HepG2 (cell line): ENCODE measurements around the gene SEMA4A. TPM values are rescaled to one million over a fixed set of nuclear protein-coding genes. Genes with fewer than 3 reads are reported as not detected.

Experiments
- ATAC-seq: fragments of 200-7000 bp; cut with Tn5 transposase; 3 replicates; pipeline ENCODE4 v1.9.1; 2020; ENCODE audit warnings: mild to moderate bottlenecking, moderate library complexity
- BruUV-seq: library from RNA; stranded (reverse); fragments of 400-500 nt; replicated peaks from 2 replicates; lab custom pipeline; 2021; lab: Mats Ljungman, UMichigan
- CTCF ChIA-PET: fragments of 300-600 bp; formaldehyde crosslinking; extraction: SDS; loops from one replicate; lab custom pipeline; 2021; ENCODE audit warnings: low total read pairs, inconsistent platforms, low intra/inter-chr PET ratio; lab: Yijun Ruan, JAX
- POLR2A ChIA-PET: fragments of 350-600 bp; sonication (Branson Sonifier 250); formaldehyde crosslinking; loops from one replicate; lab custom pipeline; 2020; ENCODE audit warnings: antibody characterized with exemption, inconsistent platforms; lab: Yijun Ruan, JAX
- DNase-seq: peaks from one replicate; pipeline ENCODE4 v3.0.0-alpha.2; 2015; ENCODE audit warnings: low spot score
- FAIRE-seq: peaks from 3 replicates; lab custom pipeline; 2011; peaks lifted over from hg19 to GRCh38; lab: Jason Lieb, UNC
- H2AFZ ChIP-seq: one replicate; pipeline ENCODE4 v1.6.1; 2011; ENCODE audit warnings: low read length, inconsistent platforms
- H3K27ac ChIP-seq: fragments of 300-600 bp; 3 replicates; pipeline ENCODE4 v1.8.0; 2011; ENCODE audit warnings: mixed run types, mild to moderate bottlenecking, mixed read lengths, low read length, inconsistent platforms; ENCODE audit not compliant: insufficient read depth; ENCODE audit errors: extremely low read length
- H3K27me3 ChIP-seq, 2 experiments: fragments of 200-600 bp in 1 of 2; 2 replicates in 1 of 2; 3 replicates in 1 of 2; pipeline versions ENCODE4 v1.6.0 to v1.8.0; 2011; ENCODE audit warnings: low read length in 2 of 2, mild to moderate bottlenecking in 2 of 2, moderate library complexity in 2 of 2, inconsistent platforms in 1 of 2; ENCODE audit not compliant: insufficient read depth in 2 of 2, control insufficient read depth in 1 of 2
- H3K36me3 ChIP-seq, 2 experiments: fragments of 200-600 bp in 1 of 2; replicated peaks in 1 of 2; 2 replicates in 1 of 2; 3 replicates in 1 of 2; pipeline versions ENCODE4 v1.5.1 to v1.8.0; 2011; ENCODE audit warnings: low read length in 2 of 2, inconsistent platforms in 1 of 2; ENCODE audit not compliant: insufficient read depth in 2 of 2, control insufficient read depth in 1 of 2
- H3K4me1 ChIP-seq: 2 replicates; pipeline ENCODE4 v1.5.1; 2012; ENCODE audit warnings: low read length, inconsistent platforms; ENCODE audit not compliant: insufficient read depth
- H3K4me2 ChIP-seq: 2 replicates; pipeline ENCODE4 v1.6.0; 2011; ENCODE audit warnings: low read depth, low read length, inconsistent platforms
- H3K4me3 ChIP-seq, 3 experiments: fragments of 200-600 bp in 1 of 3; sonication (generic), shearing (Covaris generic) in 1 of 3; replicated peaks in 1 of 3; 2 replicates each; pipeline ENCODE4 v1.5.1; 2011 to 2016; ENCODE audit warnings: low read length in 3 of 3, inconsistent platforms in 2 of 3, low read depth in 2 of 3, mild to moderate bottlenecking in 2 of 3, control low read depth in 1 of 3, mixed read lengths in 1 of 3; ENCODE audit not compliant: insufficient read depth in 1 of 3
- H3K79me2 ChIP-seq: one replicate; pipeline ENCODE4 v1.6.1; 2011; ENCODE audit warnings: low read length, inconsistent platforms; ENCODE audit not compliant: insufficient read depth
- H3K9ac ChIP-seq: 2 replicates; pipeline ENCODE4 v1.6.0; 2011; ENCODE audit warnings: mild to moderate bottlenecking, low read depth, low read length, inconsistent platforms; ENCODE audit not compliant: insufficient read depth
- H3K9me3 ChIP-seq: 2 replicates; pipeline ENCODE4 v1.5.1; 2012; ENCODE audit warnings: mild to moderate bottlenecking, low read length
- H4K20me1 ChIP-seq: 2 replicates; pipeline ENCODE4 v1.6.0; 2011; ENCODE audit warnings: inconsistent platforms, mild to moderate bottlenecking, low read length, moderate library complexity; ENCODE audit not compliant: insufficient read depth
- CHD2 ChIP-seq: IDR thresholded peaks from 2 replicates; pipeline ENCODE4 v1.6.1; 2011; ENCODE audit warnings: low read depth, low read length, improper control_type of control experiment
- DMAP1 ChIP-seq: IDR thresholded peaks from 2 replicates; pipeline ENCODE4 v1.6.1; 2016
- ETV5 ChIP-seq: IDR thresholded peaks from 2 replicates; pipeline ENCODE4 v1.6.1; 2018; ENCODE audit warnings: missing biosample characterization, missing genetic modification reagents, inconsistent platforms, borderline replicate concordance
- ETV6 ChIP-seq: sonication (generic); formaldehyde crosslinking; conservative IDR thresholded peaks from 2 replicates; pipeline ENCODE4 v1.4.0; 2020; ENCODE audit warnings: missing genetic modification reagents
- GABPA ChIP-seq, 2 experiments: IDR thresholded peaks; 2 replicates each; pipeline ENCODE4 v1.6.1; 2011 to 2016; ENCODE audit warnings: low read depth in 2 of 2, low read length in 1 of 2, missing biosample characterization in 1 of 2, missing genetic modification characterization in 1 of 2
- IRF2 ChIP-seq: IDR thresholded peaks from 2 replicates; pipeline ENCODE4 v1.6.1; 2018; ENCODE audit warnings: missing genetic modification reagents, missing compliant biosample characterization
- RARA ChIP-seq: IDR thresholded peaks from 2 replicates; pipeline ENCODE4 v1.6.1; 2016; ENCODE audit warnings: missing genetic modification reagents, missing compliant biosample characterization
- SRF ChIP-seq: IDR thresholded peaks from 2 replicates; pipeline ENCODE4 v1.6.1; 2011; ENCODE audit warnings: mild to moderate bottlenecking, low read depth, low read length, moderate library complexity
- TBX2 ChIP-seq: sonication (generic); formaldehyde crosslinking; IDR thresholded peaks from 2 replicates; pipeline ENCODE4 v1.5.0; 2020; ENCODE audit warnings: missing genetic modification reagents, mild to moderate bottlenecking, borderline replicate concordance
- TBX3 ChIP-seq: fragments of 450-650 bp; IDR thresholded peaks from 2 replicates; pipeline ENCODE4 v1.6.1; 2017; ENCODE audit warnings: antibody characterized with exemption, mild to moderate bottlenecking, inconsistent platforms, borderline replicate concordance
- ZBTB3 ChIP-seq: sonication (generic); formaldehyde crosslinking; IDR thresholded peaks from 2 replicates; pipeline ENCODE4 v1.4.0; 2020; ENCODE audit warnings: low read depth, mild to moderate bottlenecking, moderate library complexity, missing genetic modification reagents, borderline replicate concordance
- ZBTB38 ChIP-seq: sonication (generic); formaldehyde crosslinking; IDR thresholded peaks from 2 replicates; pipeline ENCODE4 v1.5.1; 2020; ENCODE audit warnings: mild to moderate bottlenecking, missing genetic modification reagents
- ZFP36L1 ChIP-seq: sonication (generic); formaldehyde crosslinking; IDR thresholded peaks from 2 replicates; pipeline ENCODE4 v1.8.0; 2022; ENCODE audit warnings: mild to moderate bottlenecking, missing genetic modification reagents, moderate library complexity
- ZNF256 ChIP-seq: sonication (generic); formaldehyde crosslinking; conservative IDR thresholded peaks from 2 replicates; pipeline ENCODE4 v1.4.0; 2020; ENCODE audit warnings: missing genetic modification reagents
- ZNF263 ChIP-seq: sonication (generic); formaldehyde crosslinking; IDR thresholded peaks from 2 replicates; pipeline ENCODE4 v1.4.0; 2020; ENCODE audit warnings: missing genetic modification reagents
- ZNF292 ChIP-seq: sonication (generic); formaldehyde crosslinking; IDR thresholded peaks from 2 replicates; pipeline ENCODE4 v1.8.1; 2022; ENCODE audit warnings: mild to moderate bottlenecking, low read depth, missing genetic modification reagents, borderline replicate concordance
- ZSCAN30 ChIP-seq: sonication (generic); formaldehyde crosslinking; IDR thresholded peaks from 2 replicates; pipeline ENCODE4 v1.5.0; 2020; ENCODE audit warnings: mild to moderate bottlenecking, missing genetic modification reagents
- ZSCAN31 ChIP-seq: sonication (generic); formaldehyde crosslinking; IDR thresholded peaks from 2 replicates; pipeline ENCODE4 v1.5.0; 2020; ENCODE audit warnings: low read depth, mild to moderate bottlenecking, missing genetic modification reagents
- ZSCAN9 ChIP-seq: IDR thresholded peaks from 2 replicates; pipeline ENCODE4 v1.6.1; 2016; ENCODE audit warnings: borderline replicate concordance
- WGBS: methylation state at CpG from one replicate; pipeline ENCODE4 v1.1.6; 2017; ENCODE audit warnings: low lambda C conversion rate; 5-methylcytosine and 5-hydroxymethylcytosine counted together
- in situ Hi-C: cut with HindIII; loops from 2 replicates; pipeline ENCODE4 v1.10.0; 2017; ENCODE audit warnings: low pct_unique_long_range_greater_than_20kb; ENCODE audit not compliant: extremely low pct_ligation_motif_present
- intact Hi-C: fragments of 100-400 bp; cut with micrococcal nuclease; formaldehyde crosslinking; loops from one replicate; pipeline ENCODE4 v1.10.0; 2022; ENCODE audit not compliant: unreplicated experiment
- polyA plus RNA-seq, 8 experiments: library from polyadenylated mRNA; depleted of rRNA in 3 of 8; stranded (reverse) in 7 of 8; unstranded in 1 of 8; fragments of >200 nt; fragmentation: Illumina TruSeq in 4 of 8; extraction: Trizol in 4 of 8; gene quantifications; 2 replicates each; pipeline versions ENCODE4 v1.2.1 to v1.2.3, GENCODE V29; 2011 to 2016; ENCODE audit warnings: low read depth in 4 of 8, missing spikeins in 1 of 8, mixed read lengths in 1 of 8; ENCODE audit not compliant: insufficient read depth in 1 of 8
- total RNA-seq, 5 experiments: library from RNA; depleted of rRNA; stranded (reverse); fragments of >200 nt; fragmentation: Illumina TruSeq; extraction: Trizol; gene quantifications; 2 replicates each; pipeline ENCODE4 v1.2.3, GENCODE V29; 2016; ENCODE audit warnings: low read depth in 1 of 5
- TF ChIP-seq, protein P1 (sequence below): sonication (generic); formaldehyde crosslinking; IDR thresholded peaks from 2 replicates; pipeline ENCODE4 v1.5.0; 2020; ENCODE audit warnings: missing genetic modification reagents

SEMA4A gene
- total and polyA plus RNA-seq, 2 of the 13 experiments (the other 11 are each of a cell fraction or from before 2014, with no cell fraction given): 0.09 to 0.20 TPM

DNA sequence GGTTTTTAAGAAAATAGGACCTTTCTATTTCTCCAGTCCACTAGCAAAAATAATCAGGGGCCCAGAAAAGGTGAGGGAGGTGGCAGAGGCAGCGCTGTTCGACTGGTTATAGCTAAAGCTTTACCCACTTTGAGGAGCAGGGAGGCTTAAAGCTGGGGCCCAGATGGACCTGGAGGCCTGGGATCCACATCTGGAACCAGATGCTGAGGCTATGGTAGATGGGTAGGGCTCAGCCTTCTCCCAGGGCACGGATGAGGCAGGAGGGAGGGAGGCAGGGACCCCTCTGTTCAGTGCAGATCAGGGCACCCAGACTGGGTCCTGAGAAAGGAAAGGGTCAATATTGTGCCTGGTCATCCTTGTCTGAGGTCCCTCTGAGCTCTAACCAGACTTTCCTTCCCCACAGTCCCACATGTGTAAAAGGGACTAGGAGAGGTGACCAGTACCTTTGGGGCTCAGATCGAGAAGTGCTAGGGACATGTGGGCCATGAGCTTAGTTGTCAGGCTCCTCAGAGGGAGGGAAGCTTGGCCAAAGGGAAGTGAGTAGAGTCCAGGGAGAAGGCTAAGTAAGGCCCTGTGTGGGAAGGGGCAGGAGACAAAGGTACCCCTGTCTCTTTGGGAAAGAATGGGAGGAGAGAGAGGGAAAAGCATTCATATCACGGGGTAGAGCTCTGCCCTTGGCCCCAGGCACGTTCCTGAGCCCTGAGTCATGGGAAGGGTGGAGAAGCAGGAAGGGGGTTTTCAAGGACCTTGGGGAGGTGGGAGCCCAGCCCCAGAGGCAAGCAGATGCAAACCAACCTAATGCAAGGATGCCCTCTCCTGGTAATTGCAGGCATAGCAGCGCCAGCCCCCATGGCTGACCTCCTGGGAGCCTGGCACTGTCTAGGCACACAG lies 23.5 kb upstream of the SEMA4A start:
- peak; percentile 90 for ATAC-seq
- 0 out of 2 replicates have a peak, but pooled peaks have one; percentile 51 for TF ChIP-seq ZBTB3 (CRISPR knock-in tag)
- TF ChIP-seq ZBTB38 (CRISPR knock-in tag): peak; percentile 74; the same call in 1 of the 2 replicates
- peak; percentile 93 for TF ChIP-seq TBX2
- no peak for TF ChIP-seq ZNF263 (CRISPR knock-in tag)
- no peak for TF ChIP-seq CHD2
- TF ChIP-seq, protein P1, sequence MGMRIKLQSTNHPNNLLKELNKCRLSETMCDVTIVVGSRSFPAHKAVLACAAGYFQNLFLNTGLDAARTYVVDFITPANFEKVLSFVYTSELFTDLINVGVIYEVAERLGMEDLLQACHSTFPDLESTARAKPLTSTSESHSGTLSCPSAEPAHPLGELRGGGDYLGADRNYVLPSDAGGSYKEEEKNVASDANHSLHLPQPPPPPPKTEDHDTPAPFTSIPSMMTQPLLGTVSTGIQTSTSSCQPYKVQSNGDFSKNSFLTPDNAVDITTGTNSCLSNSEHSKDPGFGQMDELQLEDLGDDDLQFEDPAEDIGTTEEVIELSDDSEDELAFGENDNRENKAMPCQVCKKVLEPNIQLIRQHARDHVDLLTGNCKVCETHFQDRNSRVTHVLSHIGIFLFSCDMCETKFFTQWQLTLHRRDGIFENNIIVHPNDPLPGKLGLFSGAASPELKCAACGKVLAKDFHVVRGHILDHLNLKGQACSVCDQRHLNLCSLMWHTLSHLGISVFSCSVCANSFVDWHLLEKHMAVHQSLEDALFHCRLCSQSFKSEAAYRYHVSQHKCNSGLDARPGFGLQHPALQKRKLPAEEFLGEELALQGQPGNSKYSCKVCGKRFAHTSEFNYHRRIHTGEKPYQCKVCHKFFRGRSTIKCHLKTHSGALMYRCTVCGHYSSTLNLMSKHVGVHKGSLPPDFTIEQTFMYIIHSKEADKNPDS: peak; percentile 73; the same call in 1 of the 2 replicates
- TF ChIP-seq ZFP36L1: peak; percentile 48; the same call in 1 of the 2 replicates
- TF ChIP-seq ZSCAN9 (CRISPR knock-in tag): no peak; the same call in 1 of the 2 replicates
- TF ChIP-seq TBX3: 0 out of 2 replicates have a peak, but pooled peaks have one; percentile 24
- peak; percentile 84 for TF ChIP-seq RARA (CRISPR knock-in tag)
- TF ChIP-seq ZSCAN30 (CRISPR knock-in tag): 0 out of 2 replicates have a peak, but pooled peaks have one; percentile 34
- TF ChIP-seq GABPA (IDR thresholded peaks at IDR 0.05; ENCODE audit: low read depth, low read length): no peak
- TF ChIP-seq GABPA (CRISPR knock-in tag; IDR thresholded peaks at IDR 0.05; ENCODE audit: low read depth): peak; percentile 34; the same call in 1 of the 2 replicates
- peak; percentile 80 for TF ChIP-seq DMAP1 (CRISPR knock-in tag)
- TF ChIP-seq SRF: 0 out of 2 replicates have a peak, but pooled peaks have one; percentile 19
- peak; percentile 67 for TF ChIP-seq IRF2
- peak; percentile 81 for TF ChIP-seq ZSCAN31
- TF ChIP-seq ETV6 (CRISPR knock-in tag): 0 out of 2 replicates have a peak, but pooled peaks have one; percentile 67
- TF ChIP-seq ETV5 (CRISPR knock-in tag): peak; percentile 91
- TF ChIP-seq ZNF256: no peak
- peak; percentile 71; the same call in 1 of the 2 replicates for TF ChIP-seq ZNF292

More for the DNA sequence above, 23.5 kb upstream of the SEMA4A start:
- Histone ChIP-seq H2AFZ (no peak overlapping the region), H3K4me3 (peak overlapping the region in 1 of 3 experiments; percentile 9; a peak in 1 of 6 replicates), H4K20me1 (peaks cover 11% of the 10 kb centered on the region; the same call in 1 of the 2 replicates), H3K27ac (peak overlapping the region; percentile 93), H3K79me2 (peaks cover 52% of the 10 kb centered on the region), H3K9ac (peak overlapping the region; percentile 71), H3K4me1 (peaks cover 59% of the 10 kb centered on the region), H3K36me3 (peaks cover 25 to 47% of the 10 kb centered on the region in 2 experiments), H3K9me3 (no peaks in the 10 kb centered on the region), H3K4me2 (peak overlapping the region; percentile 63), H3K27me3 (no peaks in the 10 kb centered on the region)
- POLR2A ChIA-PET: interaction anchor here (0.6 to 6.0 kb wide), 15 partner anchors 10 to 273 kb away, joined by 3 to 113 read pairs (median 5); partner anchors contain the start of genes GON4L, KHDC4, LMNA and MEX3A
- WGBS: 25% methylated on average over 7 of the region's 7 CpGs
- in situ Hi-C loops (loop anchor here (5.0 kb wide), 1 partner anchor 33 kb away; no protein-coding TSS in a partner anchor), intact Hi-C loops (loop anchor here (1.0 to 2.0 kb wide), 3 partner anchors 15 to 40 kb away; partner anchors contain the start of gene LMNA)
- CTCF ChIA-PET: interaction anchor here (0.6 to 4.5 kb wide), 7 partner anchors 12 to 95 kb away, joined by 3 to 92 read pairs (median 3); no protein-coding TSS in a partner anchor
- FAIRE-seq (peak; percentile 99), DNase-seq (peak; percentile 98)
- TSS peak; percentile 98 for BruUV-seq
